ENCODE measurements around the gene RAD51AP2.
"Not testable (repeated sequence)": the region's sequence is repeated elsewhere in the genome, so short reads cannot be mapped to it uniquely, and the experiment has no call there.

The RAD51AP2 gene

DNA sequence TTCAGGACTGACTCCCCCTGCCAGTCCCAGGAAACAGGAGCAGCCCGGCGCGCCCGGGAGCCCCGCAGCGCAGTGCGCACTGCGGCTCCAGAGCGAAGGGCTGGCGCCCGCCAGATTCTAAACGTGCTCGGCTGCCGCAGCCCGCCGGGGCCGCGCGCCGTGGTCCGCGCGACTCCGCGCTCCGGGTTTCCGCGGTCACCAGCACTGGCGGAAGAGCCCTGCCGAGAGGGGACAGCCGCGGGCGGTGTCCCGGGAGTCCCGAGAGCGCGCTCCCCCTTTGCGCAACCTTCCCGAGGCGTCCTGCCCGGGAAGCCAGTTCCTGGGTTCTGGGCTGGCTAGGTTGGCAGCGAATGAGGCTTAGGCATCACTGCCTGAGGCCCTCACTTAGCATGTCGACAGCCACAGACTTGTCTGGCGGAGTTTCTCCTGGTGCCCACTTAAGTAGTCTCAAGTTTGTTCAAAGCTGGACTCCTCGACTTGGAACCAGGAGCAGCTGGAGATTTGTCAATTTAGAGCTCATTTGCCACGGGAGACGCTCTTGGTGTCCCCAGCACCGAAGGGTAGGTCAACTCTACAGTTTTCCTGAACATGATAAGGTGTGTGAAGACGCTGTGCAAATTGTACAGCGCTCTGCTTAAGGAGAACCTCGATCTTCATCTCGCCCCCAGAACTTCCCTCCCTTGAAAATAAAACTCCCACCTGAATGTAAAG lies 20.8 kb upstream of the RAD51AP2 start:
- in situ Hi-C loops (cut with MboI; ENCODE audit: low pct_unique_long_range_greater_than_20kb, low sequenced_read_pairs) = no loop called here
- DNase-seq = peak; percentile 12

DNA sequence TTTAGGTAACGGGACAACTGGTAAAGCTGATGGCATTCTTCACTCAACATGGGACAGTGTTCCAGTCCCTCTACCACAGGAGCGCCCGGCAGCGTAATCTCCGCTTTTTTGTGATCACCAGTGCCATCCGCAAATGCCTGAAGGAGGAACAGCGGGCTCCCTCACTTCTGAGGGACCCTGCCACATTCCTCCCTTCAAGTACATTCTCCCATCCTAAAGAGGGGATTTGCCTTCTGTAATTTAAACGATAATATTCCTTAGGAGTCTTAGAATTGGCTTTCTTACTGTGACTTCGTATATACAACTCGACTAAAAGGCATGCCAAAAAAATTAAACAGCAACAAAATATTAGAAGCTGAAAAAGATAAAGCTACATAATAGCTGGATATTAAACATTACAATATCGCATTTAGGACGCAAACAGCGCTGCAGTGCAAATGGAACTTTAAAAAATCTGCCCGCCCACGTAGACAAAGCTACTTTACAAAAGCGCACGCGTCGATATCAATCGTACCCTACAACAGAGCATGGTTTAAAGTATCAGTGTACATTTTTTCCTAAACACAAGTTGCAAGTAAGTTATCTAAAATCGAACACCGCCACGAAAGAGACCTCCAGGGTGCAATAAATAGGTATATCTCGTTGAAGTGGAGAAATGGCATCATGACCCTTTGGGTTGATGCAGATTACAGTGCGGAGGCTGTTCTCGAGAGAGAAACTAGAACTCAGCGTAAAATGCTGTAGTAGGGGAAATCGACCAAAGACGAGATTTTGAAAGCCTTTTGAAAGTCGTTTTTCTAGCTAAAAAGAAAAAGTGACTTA lies 20.0 kb upstream of the RAD51AP2 start:
- DNase-seq = peak; percentile 3
- in situ Hi-C loops (cut with MboI; ENCODE audit: low pct_unique_long_range_greater_than_20kb, low sequenced_read_pairs) = no loop called here

DNA sequence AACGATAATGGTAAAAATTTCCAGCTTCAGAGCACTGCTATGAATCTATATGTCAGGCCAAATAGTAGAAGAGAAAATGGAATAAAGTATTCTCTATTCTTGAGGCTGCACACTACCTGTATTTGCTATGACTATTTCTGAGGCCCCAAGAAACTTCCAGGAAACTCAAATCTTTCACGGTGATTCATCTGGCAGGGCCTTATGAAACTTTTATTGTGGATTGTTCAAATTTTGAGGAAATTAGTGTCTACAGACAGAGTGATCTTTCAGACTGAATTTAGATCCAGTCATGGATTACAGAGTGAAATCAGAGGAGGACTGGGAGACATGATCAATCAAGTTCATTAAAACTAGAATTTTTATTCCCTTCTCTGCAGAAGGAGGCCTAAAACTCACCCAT lies 18.2 kb upstream of the RAD51AP2 start:
- in situ Hi-C loops (cut with MboI; ENCODE audit: low pct_unique_long_range_greater_than_20kb, low sequenced_read_pairs) = no loop called here
- no peak for DNase-seq

DNA sequence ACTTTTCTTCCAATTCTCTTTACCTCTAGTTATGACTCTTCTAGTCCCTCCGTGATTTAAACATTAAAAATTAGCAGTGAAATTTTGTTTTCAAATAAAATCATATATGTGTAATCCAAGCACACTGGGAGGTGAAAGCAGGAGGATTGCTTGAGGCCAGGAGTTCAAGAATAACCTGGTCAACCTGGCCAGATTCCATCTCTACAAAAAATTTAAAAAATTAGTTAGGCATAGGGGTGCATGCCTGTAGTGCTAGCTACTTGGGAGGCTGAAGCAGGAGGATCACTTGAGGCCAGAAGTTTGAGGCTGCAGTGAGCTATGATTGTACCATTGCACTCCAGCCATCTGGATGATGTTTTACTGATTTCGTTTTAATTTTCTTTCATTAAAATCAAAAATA lies 15.3 kb upstream of the RAD51AP2 start:
- DNase-seq = no peak
- in situ Hi-C loops (cut with MboI; ENCODE audit: low pct_unique_long_range_greater_than_20kb, low sequenced_read_pairs) = no loop called here

DNA sequence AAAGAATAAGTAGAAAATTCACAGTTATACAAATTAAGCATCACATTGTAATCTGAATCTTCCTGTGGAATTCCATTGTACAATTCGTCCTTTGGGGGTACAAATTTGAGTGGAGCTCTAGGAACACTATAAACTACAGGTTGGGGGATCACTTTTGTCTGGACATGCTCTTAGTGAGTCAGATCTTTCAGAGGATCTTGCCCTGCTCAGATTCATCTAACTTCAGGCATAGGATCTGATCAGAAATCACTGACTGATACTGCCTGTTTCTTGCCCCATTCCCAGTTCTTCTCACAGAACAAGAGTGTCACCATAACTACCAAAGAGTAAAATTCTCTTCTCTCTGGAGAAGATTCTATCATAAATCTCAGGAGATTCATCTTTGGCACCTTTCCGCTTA lies 11.5 kb upstream of the RAD51AP2 start:
- DNase-seq = no peak
- in situ Hi-C loops (cut with MboI; ENCODE audit: low pct_unique_long_range_greater_than_20kb, low sequenced_read_pairs) = no loop called here

DNA sequence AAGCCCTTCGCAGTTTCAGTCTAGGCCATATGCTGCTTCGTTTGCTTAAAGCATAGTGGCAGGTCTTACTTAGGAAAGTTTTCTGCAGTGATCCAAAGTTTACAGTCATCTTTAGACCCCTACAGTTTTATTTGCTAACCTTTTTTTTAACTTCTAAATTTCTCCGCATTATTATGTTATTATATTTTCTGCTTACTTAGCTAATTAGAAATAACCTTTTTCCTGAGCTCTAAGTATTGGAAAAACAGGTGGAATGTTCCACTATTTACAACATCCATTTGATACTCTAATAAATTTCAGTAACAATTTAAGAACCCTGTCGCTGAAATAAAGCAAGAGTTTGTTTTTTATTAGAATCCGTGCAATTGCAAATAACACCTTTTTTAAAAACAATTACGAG lies 4.1 kb upstream of the RAD51AP2 start:
- no peak for DNase-seq
- in situ Hi-C loops (cut with MboI; ENCODE audit: low pct_unique_long_range_greater_than_20kb, low sequenced_read_pairs) = no loop called here

DNA sequence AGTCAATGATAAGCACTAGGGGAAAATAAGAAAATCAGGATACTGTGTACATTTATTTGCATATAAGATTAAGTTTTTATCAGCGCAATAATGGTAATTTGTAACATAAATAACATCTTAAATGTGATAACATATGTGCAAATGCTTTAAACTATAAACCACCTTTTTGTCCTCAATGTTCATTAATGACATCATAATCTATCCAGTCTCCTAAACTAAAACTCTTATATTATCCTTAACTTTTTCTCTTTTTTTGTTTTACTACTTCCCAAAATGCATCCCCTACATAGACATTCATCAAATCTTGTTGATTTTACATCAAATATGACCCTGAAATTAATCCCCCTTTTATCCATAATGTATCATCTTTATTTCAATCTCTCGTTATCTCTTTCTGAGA lies 3.4 kb upstream of the RAD51AP2 start:
- no peak for DNase-seq
- in situ Hi-C loops (cut with MboI; ENCODE audit: low pct_unique_long_range_greater_than_20kb, low sequenced_read_pairs) = no loop called here

DNA sequence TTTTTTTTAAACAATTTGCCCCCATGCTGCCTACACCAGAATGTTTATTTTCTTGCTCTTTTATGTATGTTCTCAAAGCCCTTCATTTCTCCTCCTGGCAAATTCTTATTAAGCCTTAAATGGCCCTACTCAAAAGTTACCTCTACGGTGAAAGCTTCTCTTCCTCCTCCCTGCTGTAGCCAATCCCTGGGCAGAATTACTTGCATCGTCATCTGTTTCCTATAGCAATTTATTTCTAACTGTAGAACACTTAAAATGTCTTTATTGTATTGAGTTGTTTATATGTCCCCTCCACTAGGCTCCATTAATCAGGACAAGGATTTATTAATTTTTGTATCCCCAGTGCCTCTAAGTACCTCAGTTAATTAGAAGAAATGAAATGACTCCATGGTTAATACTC lies 2.5 kb upstream of the RAD51AP2 start:
- no peak for DNase-seq
- in situ Hi-C loops (cut with MboI; ENCODE audit: low pct_unique_long_range_greater_than_20kb, low sequenced_read_pairs) = no loop called here

DNA sequence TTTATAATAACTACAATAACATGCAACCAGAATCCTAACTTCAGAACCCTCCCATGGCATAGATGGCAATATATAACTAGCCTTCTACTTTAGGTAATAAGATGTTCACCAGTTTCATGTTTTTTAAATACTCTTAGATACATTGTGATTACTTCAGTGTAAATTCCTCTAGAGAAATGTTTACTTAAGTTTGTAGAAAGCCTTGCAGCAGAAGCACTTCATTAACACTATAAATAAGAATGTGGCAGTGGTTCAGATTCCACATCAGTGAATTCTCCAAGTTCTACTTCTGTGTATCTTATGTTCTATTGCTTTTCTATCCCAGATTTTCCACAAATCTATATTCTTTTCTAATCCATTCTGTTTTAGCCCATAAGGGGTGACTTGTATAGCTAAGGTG lies 1.2 kb upstream of the RAD51AP2 start:
- in situ Hi-C loops (cut with MboI; ENCODE audit: low pct_unique_long_range_greater_than_20kb, low sequenced_read_pairs) = no loop called here
- no peak for DNase-seq

DNA sequence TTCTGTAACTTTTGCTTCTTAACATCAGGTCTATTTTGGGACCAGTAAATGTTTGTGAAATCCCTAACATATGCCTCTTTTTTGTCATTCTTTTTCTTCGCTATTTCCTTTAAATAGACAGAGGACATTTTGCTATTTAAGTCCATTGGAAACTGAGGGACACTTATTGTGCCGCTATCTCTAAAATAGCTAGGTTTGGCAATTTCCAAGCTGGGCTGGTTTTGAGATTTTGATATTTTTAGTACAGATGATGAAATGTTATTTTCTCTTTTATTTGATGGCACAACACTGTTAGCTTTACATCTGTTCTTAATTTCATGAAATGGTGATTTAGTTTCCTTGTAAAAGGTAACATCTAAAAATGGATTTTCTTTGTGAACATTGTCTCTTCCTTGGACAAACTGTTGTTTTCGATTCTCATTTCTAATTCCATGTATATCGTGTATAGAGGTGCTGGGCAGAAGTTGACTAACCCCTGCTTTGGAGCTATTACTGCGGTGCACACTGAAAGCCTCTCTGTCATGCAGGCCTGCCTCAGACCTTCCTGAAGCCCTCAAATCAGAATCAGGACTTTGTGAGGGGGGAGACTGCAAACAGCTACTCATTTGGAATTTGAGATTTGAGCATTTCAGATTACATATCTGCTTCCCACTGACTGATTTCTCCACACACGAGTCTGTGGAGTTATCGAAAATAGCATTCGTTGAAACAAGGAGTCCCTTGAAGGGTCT lies 594 bp downstream of the RAD51AP2 start:
- no peak for DNase-seq
- in situ Hi-C loops (cut with MboI; ENCODE audit: low pct_unique_long_range_greater_than_20kb, low sequenced_read_pairs) = no loop called here

DNA sequence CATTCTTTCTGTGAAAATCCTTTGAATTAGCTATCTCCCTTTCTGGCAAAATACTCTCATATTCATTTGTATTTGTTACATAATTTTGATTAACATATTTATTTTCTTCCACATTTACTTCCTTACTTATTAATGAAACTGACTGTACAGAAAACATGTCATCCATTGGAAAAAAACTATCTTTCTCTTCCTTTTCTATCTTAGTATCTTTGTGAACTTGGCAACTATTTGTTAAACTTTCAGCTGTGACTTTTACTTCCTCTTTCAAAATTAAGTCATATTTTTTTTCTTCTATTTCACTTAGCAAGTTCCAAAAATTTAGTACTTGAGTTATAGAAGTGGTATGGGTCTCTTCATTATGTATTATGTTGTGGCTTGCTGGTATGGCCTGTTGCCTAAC lies 2.6 kb downstream of the RAD51AP2 start:
- in situ Hi-C loops (cut with MboI; ENCODE audit: low pct_unique_long_range_greater_than_20kb, low sequenced_read_pairs) = no loop called here
- DNase-seq = no peak

DNA sequence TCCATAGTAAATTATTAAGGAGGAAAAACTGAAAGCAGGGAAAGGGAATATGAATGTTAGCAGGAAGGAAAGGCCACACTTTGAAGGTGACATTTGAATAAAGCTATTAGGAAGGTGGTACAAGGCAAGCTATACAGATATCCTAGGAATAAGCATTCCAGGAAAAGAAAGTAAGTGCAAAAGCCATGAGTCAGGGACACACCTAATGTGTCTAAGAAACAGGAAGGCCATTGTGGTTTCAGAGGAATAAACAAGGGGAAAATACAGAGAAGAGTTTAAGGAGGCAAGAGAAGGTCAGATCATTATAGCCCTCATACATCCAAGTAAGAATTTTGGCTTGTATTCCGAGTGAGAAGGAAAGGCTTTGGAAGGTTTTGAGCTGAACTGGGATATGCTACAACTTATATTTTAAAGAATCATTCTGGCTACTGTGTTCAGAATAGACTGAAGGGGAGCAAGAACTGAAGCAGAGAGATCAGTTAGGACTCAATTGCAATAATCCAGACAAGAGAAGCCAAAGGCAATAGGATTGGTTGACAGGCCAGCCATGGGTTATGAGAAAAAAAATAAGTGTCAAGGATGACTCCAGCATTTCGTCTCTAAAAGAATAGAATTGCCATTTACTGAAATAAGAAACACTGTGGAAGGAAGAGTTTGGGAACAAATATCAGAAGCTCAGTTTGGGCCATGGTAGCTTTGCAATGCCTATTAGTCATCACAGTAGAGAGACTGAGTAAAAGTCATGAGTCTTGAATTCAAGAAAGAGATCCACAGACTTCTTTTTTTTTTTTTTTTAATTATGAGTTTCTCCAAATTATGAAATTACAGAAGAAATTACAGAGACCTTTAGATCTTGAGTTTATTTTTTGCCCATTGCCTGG lies 11.3 kb downstream of the RAD51AP2 start:
- in situ Hi-C loops (cut with MboI; ENCODE audit: low pct_unique_long_range_greater_than_20kb, low sequenced_read_pairs) = no loop called here

DNA sequence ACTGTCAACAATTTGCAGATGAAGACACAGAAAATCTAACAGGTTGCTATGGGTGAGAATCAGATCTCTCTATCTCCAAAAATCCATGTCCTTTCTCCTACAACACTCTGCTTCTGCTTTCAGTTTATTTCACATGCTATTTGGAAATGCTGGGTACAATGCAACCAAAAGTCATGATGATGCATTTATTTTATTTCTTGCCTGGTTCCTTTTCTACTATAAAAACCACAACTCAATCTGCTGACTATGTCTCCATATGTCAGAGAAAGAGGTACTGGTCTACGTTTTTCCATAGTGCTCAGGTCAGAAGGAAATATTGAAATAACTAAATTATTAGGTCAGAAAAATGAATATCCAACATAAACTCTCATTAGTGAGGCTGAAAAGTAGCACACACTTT lies 20.5 kb downstream of the RAD51AP2 start:
- no peak for DNase-seq
- in situ Hi-C loops (cut with MboI; ENCODE audit: low pct_unique_long_range_greater_than_20kb, low sequenced_read_pairs) = no loop called here

More for the DNA sequence above, 11.3 kb downstream of the RAD51AP2 start:
- DNase-seq = no peak

DNA sequence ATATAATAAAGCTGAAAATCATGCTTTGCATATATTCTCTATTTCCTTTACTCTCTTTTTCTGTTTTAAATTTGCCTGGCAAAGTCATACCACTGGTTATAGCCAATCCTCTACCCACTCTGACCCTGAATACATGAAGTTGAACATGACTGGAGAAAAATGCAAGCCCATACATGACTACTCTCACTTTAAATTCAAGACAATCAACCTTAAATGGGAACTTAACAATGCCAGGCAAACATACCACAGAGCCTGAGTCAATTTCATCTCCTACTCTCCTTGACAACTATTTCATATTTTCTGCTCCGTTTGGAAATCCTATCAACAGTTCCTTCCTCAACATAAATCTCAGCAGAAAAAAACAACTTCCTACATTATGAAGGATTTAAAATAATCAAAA lies 22.6 kb downstream of the RAD51AP2 start:
- in situ Hi-C loops (cut with MboI; ENCODE audit: low pct_unique_long_range_greater_than_20kb, low sequenced_read_pairs) = no loop called here
- no peak for DNase-seq

DNA sequence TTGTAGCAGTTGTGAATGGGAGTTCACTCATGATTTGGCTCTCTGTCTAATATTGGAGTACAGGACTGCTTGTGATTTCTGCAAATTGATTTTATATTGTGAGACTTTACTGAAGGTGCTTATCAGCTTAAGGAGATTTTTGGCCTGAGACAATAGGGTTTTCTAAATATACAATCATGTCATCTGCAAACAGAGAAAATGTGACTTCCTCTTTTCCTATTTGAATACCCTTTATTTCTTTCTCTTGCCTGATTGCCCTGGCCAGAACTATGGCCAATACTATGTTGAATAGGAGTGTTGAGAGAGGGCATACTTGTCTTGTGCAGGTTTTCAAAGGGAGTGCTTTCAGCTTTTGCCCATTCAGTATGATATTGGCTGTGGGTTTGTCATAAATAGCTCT lies 28.1 kb downstream of the RAD51AP2 start:
- in situ Hi-C loops (cut with MboI; ENCODE audit: low pct_unique_long_range_greater_than_20kb, low sequenced_read_pairs) = not testable (repeated sequence)

DNA sequence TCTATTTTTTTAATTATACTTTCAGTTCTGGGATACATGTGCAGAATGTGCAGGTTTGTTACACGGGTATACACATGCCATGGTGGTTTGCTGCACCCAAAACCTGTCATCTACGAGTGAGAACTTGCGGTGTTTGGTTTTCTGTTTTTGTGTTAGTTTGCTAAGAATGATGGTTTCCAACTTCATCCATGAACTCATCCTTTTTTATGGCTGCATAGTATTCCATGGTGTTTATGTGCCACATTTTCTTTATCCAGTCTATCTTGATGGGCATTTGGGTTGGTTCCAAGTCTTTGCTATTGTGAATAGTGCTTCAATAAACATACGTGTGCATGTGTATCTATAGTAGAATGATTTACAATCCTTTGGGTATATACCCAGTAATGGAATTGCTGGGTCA lies 29.6 kb downstream of the RAD51AP2 start:
- DNase-seq; in situ Hi-C loops (cut with MboI; ENCODE audit: low pct_unique_long_range_greater_than_20kb, low sequenced_read_pairs): not testable (repeated sequence)

More for the DNA sequence above, 28.1 kb downstream of the RAD51AP2 start:
- DNase-seq = not testable (repeated sequence)

DNA sequence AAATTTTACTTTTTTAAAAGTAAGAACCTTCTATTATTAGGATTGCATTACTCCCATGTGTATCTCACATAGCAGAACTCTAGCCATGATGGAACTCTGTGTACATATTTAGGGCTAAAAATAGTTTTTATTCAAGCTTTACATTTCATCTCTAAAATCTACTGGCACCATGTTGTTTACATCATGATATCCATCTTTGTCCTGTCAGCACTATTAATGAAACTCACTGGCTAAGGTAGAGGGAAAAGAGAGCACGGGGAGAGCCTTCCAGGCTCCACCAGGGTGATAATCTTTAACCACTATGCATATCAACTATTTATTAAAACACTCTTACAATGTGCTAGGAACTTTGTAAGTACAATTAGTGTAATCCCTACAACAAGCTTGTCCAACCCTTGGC lies 34.7 kb downstream of the RAD51AP2 start:
- no peak for DNase-seq
- in situ Hi-C loops (cut with MboI; ENCODE audit: low pct_unique_long_range_greater_than_20kb, low sequenced_read_pairs) = no loop called here

DNA sequence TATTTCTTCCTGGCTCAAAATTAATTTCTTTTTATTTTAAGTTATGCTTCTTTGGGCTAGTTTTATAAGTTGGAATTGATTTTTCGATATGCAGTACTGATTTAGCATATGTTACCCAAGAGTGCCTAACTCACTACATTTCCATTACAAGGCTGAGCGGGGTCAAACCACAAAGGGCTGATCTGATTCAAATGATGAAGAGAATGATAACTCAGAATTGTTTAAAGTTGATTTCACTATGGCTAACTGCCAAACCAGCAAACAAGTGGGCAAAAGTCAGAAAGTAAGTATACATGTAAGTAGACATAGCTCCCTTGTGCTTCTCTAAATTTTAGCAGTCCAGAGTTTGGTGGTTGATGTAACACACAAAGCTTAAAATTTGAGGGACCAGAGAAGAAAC lies 35.6 kb downstream of the RAD51AP2 start:
- DNase-seq = no peak
- in situ Hi-C loops (cut with MboI; ENCODE audit: low pct_unique_long_range_greater_than_20kb, low sequenced_read_pairs) = no loop called here

DNA sequence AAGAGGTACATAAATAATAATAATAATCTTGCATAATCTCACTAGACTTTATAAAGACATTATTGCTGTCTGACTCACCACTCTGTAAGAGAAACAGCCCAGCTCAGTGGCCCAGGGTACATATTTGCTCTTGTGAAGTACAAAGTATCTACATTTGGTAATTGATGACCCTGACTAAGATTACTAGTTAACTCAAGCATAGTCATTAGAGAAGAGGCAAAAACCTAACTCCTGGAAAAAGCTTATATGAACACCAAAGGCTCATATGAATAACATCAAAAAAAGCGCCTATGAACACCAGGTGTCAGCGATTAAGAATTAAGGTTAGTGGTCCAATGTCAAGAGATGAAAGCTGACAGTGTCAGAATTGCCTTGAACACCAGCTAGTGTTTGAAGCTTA lies 38.4 kb downstream of the RAD51AP2 start:
- in situ Hi-C loops (cut with MboI; ENCODE audit: low pct_unique_long_range_greater_than_20kb, low sequenced_read_pairs) = no loop called here

More for the DNA sequence above, 38.4 kb downstream of the RAD51AP2 start:
- no peak for DNase-seq
